SU-DHL-6 (cell line): Measurements from ENCODE around the gene ATE1.

Experiments used
- CTCF ChIP-seq: fragments of 200-600 bp; sonication (generic); IDR thresholded peaks from one replicate; pipeline ENCODE4 v1.5.1; 2017; ENCODE audit warnings: antibody characterized with exemption, mild to moderate bottlenecking, low read length, moderate library complexity; ENCODE audit not compliant: insufficient read depth, poor library complexity, severe bottlenecking
- EZH2phosphoT487 ChIP-seq: fragments of 200-600 bp; sonication (generic), shearing (Covaris generic); conservative IDR thresholded peaks from 2 replicates; pipeline ENCODE4 v1.6.1; 2018; ENCODE audit warnings: mild to moderate bottlenecking, antibody characterized with exemption, low read length, moderate library complexity, mixed read lengths

- TF ChIP-seq EZH2phosphoT487, result no peak
- no peak for TF ChIP-seq CTCF
Measured at GRCh38 chr10:121926671-121927317, 1.0 kb downstream of the ATE1 start.
